ENCODE results near the gene PCSK6.

DNA sequence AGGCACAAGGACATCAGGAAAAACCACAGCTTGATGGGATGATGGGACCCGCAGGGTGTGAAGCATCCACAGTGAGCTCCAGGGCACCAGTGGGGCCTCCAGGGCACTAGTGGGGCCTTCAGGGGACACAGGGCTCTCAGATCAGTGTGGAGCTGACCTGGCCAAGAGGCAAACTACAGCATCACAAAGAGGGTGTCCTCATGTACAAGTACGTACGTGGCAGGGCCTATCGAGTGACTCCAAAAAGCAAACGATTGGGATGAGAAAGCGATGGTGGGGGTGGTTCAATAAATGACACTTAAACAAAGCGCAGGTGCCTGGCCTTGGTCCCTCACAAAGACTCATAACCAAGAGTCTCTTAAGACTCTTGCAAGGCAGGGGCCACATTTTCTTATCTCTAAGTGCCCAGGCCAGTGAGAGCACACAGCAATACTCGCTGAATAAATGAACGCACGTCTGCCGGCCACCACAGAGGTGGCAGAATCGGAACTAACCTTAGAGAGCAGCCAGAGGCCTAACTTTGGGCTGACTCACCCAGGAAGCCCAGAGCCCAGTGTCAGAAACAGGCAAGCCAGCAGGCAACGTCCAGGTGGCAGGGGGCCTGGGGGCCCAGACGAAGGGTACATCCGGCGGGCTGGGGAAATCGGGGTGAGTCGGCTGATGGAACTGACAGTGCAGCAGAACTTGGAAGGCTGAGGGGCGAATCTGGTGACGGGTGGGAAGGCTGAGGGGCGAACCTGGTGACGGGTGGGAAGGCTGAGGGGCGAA lies 8.7 kb downstream of the PCSK6 start:
- TF ChIP-seq POLR2A (IDR thresholded peaks at IDR 0.05; ENCODE audit: low read length) (no peak), GATA1 (IDR thresholded peaks at IDR 0.05; ENCODE audit: low read depth, low read length) (no peak)

All from erythroblast (primary cell).